ENCODE results near the gene SIRPA.

DNA sequence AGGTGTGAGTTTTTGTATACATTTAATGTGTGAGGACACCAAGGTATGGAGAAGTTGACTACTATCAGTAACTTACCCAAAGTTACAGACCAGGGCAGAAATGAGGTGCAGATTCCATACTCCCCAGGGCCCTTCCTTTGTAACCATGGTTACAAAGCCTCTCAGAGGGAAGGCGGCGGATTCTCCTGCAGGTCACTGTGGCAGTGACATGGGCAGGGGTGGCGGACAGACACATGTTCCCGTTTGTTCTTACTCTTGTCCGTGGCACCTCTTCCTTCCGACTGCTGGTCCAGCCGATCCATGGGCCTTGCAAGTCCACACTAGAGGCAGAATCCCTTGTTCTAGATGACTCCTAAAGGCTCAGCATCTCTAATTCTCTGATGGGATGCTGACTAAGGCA lies 55.6 kb downstream of the SIRPA start:
- TF ChIP-seq, protein P1, sequence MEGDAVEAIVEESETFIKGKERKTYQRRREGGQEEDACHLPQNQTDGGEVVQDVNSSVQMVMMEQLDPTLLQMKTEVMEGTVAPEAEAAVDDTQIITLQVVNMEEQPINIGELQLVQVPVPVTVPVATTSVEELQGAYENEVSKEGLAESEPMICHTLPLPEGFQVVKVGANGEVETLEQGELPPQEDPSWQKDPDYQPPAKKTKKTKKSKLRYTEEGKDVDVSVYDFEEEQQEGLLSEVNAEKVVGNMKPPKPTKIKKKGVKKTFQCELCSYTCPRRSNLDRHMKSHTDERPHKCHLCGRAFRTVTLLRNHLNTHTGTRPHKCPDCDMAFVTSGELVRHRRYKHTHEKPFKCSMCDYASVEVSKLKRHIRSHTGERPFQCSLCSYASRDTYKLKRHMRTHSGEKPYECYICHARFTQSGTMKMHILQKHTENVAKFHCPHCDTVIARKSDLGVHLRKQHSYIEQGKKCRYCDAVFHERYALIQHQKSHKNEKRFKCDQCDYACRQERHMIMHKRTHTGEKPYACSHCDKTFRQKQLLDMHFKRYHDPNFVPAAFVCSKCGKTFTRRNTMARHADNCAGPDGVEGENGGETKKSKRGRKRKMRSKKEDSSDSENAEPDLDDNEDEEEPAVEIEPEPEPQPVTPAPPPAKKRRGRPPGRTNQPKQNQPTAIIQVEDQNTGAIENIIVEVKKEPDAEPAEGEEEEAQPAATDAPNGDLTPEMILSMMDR (IDR thresholded peaks at IDR 0.05; ENCODE audit: poor library complexity): no peak
- no peak for TF ChIP-seq EZH2 (IDR thresholded peaks at IDR 0.05; ENCODE audit: borderline replicate concordance)
